Stimulated activated naive CD8-positive, alpha-beta T cell treated with anti-CD3 and anti-CD28 coated beads, Interleukin-15, Interleukin-2, amounts not matched to agents 100 ng/mL and 50 ng/mL, for 24 hours (primary cell): ENCODE data around the gene HYDIN.

Source experiments
- H3K27ac Mint-ChIP-seq: one replicate; pipeline ENCODE4 v1.8.0; 2021; ENCODE audit warnings: mild to moderate bottlenecking, mixed read lengths
- H3K27me3 Mint-ChIP-seq: one replicate; pipeline ENCODE4 v1.8.0; 2021; ENCODE audit warnings: mixed read lengths
- H3K36me3 Mint-ChIP-seq: one replicate; pipeline ENCODE4 v1.8.0; 2021; ENCODE audit warnings: low read depth, mixed read lengths
- H3K4me1 Mint-ChIP-seq: one replicate; pipeline ENCODE4 v1.8.0; 2021; ENCODE audit warnings: low read depth, mixed read lengths
- H3K4me3 Mint-ChIP-seq: one replicate; pipeline ENCODE4 v1.8.0; 2021; ENCODE audit warnings: mild to moderate bottlenecking, mixed read lengths
- H3K9me3 Mint-ChIP-seq: one replicate; pipeline ENCODE4 v1.8.0; 2021; ENCODE audit warnings: mixed read lengths

The HYDIN gene

GRCh38 chr16:70808371-70808770, 422.2 kb downstream of the HYDIN start:
- no peak overlapping the region for H3K4me3 Mint-ChIP-seq
- H3K9me3 Mint-ChIP-seq: no peaks in the 10 kb centered on the region
- H3K4me1 Mint-ChIP-seq: no peaks in the 10 kb centered on the region
- no peak overlapping the region for H3K27ac Mint-ChIP-seq
- peaks cover 10% of the 10 kb centered on the region for H3K27me3 Mint-ChIP-seq
- H3K36me3 Mint-ChIP-seq: no peaks in the 10 kb centered on the region

- H3K4me1 Mint-ChIP-seq: peaks cover 6% of the 10 kb centered on the region
- no peaks in the 10 kb centered on the region for H3K9me3 Mint-ChIP-seq
- H3K27me3 Mint-ChIP-seq: peaks cover 10% of the 10 kb centered on the region
- H3K4me3 Mint-ChIP-seq: no peak overlapping the region
- no peak overlapping the region for H3K27ac Mint-ChIP-seq
- no peaks in the 10 kb centered on the region for H3K36me3 Mint-ChIP-seq
Measured at GRCh38 chr16:70805787-70806186, 424.7 kb downstream of the HYDIN start.

GRCh38 chr16:70805380-70805779, 425.1 kb downstream of the HYDIN start:
- Mint-ChIP-seq H3K4me1 (peaks cover 7% of the 10 kb centered on the region), H3K27me3 (peaks cover 10% of the 10 kb centered on the region), H3K9me3 (no peaks in the 10 kb centered on the region), H3K27ac (no peak overlapping the region), H3K36me3 (no peaks in the 10 kb centered on the region), H3K4me3 (no peak overlapping the region)

DNA sequence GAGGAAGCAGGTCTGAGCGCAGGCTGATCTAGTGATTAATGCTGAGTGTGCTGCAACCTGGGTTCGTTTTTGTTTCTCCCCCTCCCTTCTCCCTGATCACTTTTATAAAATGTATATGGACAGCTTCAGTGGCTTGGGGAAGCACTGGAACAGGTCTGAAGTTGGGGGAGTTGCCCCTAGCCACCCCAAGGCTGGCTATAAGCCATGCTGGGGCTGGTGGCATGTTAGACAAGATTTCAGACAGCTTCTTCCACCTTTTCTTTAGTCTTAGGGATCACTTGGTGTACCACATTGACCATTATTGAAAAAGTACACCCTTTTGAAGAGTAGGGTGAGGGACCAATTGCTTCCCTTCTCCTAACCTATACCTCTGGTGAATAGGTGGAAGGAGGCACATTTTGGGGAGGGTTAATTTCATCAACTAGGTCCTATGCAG, 425.8 kb downstream of the HYDIN start:
- no peaks in the 10 kb centered on the region for H3K36me3 Mint-ChIP-seq
- no peak overlapping the region for H3K4me3 Mint-ChIP-seq
- no peak overlapping the region for H3K27ac Mint-ChIP-seq

DNA sequence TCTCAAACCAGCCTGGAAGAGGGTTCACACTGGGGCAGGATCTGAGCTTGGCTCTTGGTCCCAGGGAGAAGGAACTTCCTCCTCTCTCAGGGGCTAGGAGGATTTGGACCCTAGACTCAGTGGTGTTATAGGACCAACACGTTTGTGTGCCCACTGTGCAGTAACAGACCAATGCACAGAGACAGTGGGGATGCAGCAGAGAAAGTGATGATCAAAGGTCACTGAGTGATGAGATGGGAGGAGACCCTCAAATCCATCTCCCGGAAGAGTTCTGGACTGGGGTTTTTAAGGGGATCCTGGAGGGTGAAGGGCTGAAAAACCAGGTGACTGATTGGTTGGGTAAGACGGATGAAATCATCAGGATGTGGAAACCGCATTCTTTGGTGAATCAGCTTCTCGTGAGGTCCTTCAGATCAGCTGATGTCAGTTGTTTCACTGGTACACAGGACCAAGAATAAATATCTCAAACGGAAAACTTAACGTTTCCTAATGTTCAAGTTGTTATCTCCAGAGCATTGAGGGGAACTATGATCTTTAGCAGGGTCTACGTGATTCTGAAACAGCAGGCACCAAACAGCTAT, 426.3 kb downstream of the HYDIN start:
- no peak overlapping the region for H3K4me3 Mint-ChIP-seq
- H3K9me3 Mint-ChIP-seq: no peaks in the 10 kb centered on the region
- peaks cover 4% of the 10 kb centered on the region for H3K27me3 Mint-ChIP-seq
- H3K36me3 Mint-ChIP-seq: no peaks in the 10 kb centered on the region
- H3K4me1 Mint-ChIP-seq: peaks cover 18% of the 10 kb centered on the region
- no peak overlapping the region for H3K27ac Mint-ChIP-seq

More for the DNA sequence above, 425.8 kb downstream of the HYDIN start:
- H3K9me3 Mint-ChIP-seq: no peaks in the 10 kb centered on the region
- peaks cover 14% of the 10 kb centered on the region for H3K4me1 Mint-ChIP-seq
- H3K27me3 Mint-ChIP-seq: peaks cover 4% of the 10 kb centered on the region

- Mint-ChIP-seq H3K36me3 (no peaks in the 10 kb centered on the region), H3K9me3 (no peaks in the 10 kb centered on the region), H3K27ac (no peak overlapping the region), H3K4me3 (no peak overlapping the region), H3K27me3 (peaks cover under 1% of the 10 kb centered on the region), H3K4me1 (peaks cover 24% of the 10 kb centered on the region)
Measured at GRCh38 chr16:70803319-70803718, 427.2 kb downstream of the HYDIN start.

DNA sequence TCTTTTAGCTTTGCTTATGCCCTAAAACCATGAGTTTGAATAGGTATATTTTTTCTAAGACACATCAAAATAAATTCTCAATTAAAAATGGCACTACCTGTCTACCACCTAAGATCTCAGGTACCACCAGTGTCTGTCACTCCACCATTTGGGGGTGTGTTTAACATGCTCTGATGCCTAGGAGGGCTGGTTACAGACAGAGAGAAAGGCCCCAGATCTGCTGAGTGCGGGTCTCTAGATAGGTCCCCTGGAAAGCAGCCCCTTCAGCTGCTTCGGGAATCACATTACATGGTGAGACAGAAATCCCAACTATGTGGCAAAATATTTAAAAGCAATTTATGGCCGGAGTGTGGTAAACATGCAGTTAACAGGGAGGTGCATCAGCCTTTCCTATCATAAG, 428.9 kb downstream of the HYDIN start:
- H3K27ac Mint-ChIP-seq: peak overlapping the region; percentile 66
- peak overlapping the region; percentile 93 for H3K4me3 Mint-ChIP-seq
- peaks cover 6% of the 10 kb centered on the region for H3K36me3 Mint-ChIP-seq
- H3K9me3 Mint-ChIP-seq: no peaks in the 10 kb centered on the region
- no peaks in the 10 kb centered on the region for H3K27me3 Mint-ChIP-seq
- peaks cover 24% of the 10 kb centered on the region for H3K4me1 Mint-ChIP-seq

DNA sequence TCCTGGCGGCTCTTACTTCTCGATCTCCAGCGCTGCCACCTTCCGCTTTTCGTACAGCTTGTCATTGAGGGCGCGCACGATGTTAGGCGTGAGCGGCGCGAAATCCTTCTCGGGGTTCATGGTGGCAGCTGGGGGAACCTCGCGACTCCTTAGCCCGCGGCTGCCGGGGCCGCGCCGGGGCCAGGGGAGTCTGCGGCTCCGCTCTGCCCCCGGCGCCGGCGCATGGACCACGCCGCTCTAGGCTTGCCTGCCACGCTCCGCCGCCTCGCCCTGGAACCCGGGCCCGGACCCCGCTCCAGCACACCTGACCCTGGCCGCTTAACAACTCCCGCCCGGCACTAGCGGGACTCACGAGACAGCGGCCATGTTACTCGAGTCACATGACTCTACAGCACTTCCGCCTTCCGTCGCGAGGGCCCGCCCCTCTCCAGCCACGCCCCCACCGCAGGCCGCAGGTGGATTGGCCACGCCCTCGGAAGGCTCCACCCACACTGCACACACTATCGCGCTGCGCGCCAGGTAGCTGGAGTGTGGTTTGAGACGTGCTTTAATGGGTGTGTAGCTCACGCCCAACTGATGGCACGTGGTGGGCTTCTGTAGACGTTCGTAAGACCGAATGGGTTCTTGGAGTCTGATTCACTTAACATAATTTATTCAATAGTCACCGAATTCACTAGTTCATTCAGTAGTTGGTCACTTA, 429.6 kb downstream of the HYDIN start, which contains the start of gene VAC14:
TSS of gene VAC14 (minus strand) at position 378 of the 700 bp plus-strand sequence. CDS start at position 120, 258 bp downstream.
- peak within 1 kb of the TSS; percentile 93 for H3K4me3 Mint-ChIP-seq
- peak within 1 kb of the TSS; percentile 81 for H3K27ac Mint-ChIP-seq
- H3K27me3 Mint-ChIP-seq: no peaks in the 10 kb centered on the region
- H3K4me1 Mint-ChIP-seq: peaks cover 24% of the 10 kb centered on the region
- H3K36me3 Mint-ChIP-seq: peaks cover 6% of the 10 kb centered on the region
- no peaks in the 10 kb centered on the region for H3K9me3 Mint-ChIP-seq

- peak overlapping the region; percentile 81 for H3K27ac Mint-ChIP-seq
- H3K27me3 Mint-ChIP-seq: no peaks in the 10 kb centered on the region
- no peaks in the 10 kb centered on the region for H3K9me3 Mint-ChIP-seq
- peaks cover 24% of the 10 kb centered on the region for H3K4me1 Mint-ChIP-seq
- peaks cover 6% of the 10 kb centered on the region for H3K36me3 Mint-ChIP-seq
- H3K4me3 Mint-ChIP-seq: peak overlapping the region; percentile 93
Measured at GRCh38 chr16:70800311-70800710, 430.2 kb downstream of the HYDIN start.

DNA sequence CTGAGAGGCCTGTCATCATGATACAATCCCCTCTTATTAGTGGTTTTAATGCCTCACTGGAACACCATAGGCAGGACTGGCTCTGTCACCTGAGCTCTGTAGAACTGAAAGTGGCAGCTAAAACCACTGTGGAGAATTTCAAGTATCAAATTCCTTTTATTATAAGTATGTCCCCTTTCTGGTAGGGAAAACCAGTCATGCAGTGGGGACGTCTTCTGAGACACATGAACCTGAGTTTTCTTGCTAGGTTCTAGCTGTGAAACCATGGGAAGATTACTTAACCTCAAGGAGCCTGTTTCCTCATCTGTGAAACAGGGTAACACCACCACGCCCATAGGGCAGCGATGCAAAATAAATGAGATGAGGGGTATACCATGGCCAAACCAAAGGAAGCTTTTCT, 434.2 kb downstream of the HYDIN start:
- H3K4me3 Mint-ChIP-seq: no peak overlapping the region
- peaks cover 25% of the 10 kb centered on the region for H3K4me1 Mint-ChIP-seq
- H3K9me3 Mint-ChIP-seq: no peaks in the 10 kb centered on the region
- H3K36me3 Mint-ChIP-seq: peaks cover 6% of the 10 kb centered on the region
- H3K27me3 Mint-ChIP-seq: no peaks in the 10 kb centered on the region
- H3K27ac Mint-ChIP-seq: no peak overlapping the region

DNA sequence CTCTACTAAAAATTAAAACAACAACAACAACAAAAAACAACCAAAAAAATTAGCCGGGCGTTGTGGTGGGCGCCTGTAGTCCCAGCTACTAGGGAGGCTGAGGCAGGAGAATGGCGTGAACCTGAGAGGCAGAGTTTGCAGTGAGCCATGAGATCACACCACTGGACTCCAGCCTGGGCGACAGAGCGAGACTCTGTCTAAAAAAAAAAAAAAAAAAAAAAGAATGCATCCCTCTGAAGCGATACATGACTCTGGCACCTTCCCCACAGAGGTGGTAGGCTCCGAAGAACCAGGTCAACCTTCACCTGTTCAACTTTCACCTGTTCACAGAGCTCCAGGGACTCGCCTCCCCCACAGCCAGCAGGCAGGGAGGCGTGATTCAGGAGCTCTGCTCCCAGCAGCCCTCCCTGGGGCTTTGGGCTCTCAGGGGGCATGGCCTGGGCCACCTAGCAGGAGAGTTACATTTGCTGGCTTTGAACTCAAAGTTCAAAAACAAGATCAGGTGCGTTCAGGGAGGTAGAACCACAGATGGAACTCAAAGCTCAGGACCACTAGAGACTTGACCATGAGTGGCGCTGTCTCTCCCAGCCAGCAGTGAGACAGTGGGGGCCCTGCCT, 435.1 kb downstream of the HYDIN start:
- H3K4me1 Mint-ChIP-seq: peaks cover 20% of the 10 kb centered on the region
- H3K27ac Mint-ChIP-seq: no peak overlapping the region
- H3K4me3 Mint-ChIP-seq: no peak overlapping the region
- H3K9me3 Mint-ChIP-seq: no peaks in the 10 kb centered on the region
- no peaks in the 10 kb centered on the region for H3K27me3 Mint-ChIP-seq
- peaks cover 6% of the 10 kb centered on the region for H3K36me3 Mint-ChIP-seq

- Mint-ChIP-seq H3K4me3 (no peak overlapping the region), H3K4me1 (peaks cover 7% of the 10 kb centered on the region)
Measured at GRCh38 chr16:70793851-70794502, 436.5 kb downstream of the HYDIN start.

DNA sequence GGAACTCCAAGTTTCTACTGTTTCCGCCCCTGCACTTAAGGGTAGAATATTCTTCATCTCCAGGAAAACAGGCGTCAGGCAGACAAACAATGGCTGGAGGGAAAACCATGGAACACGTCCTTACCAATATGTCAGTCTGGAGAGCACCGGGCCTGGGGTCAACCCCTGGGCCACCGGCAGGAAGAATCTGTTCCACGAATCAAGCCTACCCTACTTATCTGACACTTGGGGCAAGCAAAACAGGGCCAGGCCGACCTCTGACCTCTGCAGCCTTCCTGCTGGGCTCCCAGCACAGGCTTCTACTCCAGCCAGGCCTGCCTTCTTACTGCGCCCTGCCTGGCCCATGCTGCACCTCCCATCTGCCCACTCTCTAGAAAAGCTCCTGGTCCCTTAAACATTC, 439.7 kb downstream of the HYDIN start:
- Mint-ChIP-seq H3K36me3 (no peaks in the 10 kb centered on the region), H3K27ac (no peak overlapping the region), H3K9me3 (no peaks in the 10 kb centered on the region), H3K4me1 (peaks cover 3% of the 10 kb centered on the region), H3K4me3 (no peak overlapping the region), H3K27me3 (no peaks in the 10 kb centered on the region)

More at GRCh38 chr16:70793851-70794502, 436.5 kb downstream of the HYDIN start:
- H3K36me3 Mint-ChIP-seq: peaks cover 6% of the 10 kb centered on the region
- no peaks in the 10 kb centered on the region for H3K9me3 Mint-ChIP-seq
- no peaks in the 10 kb centered on the region for H3K27me3 Mint-ChIP-seq
- H3K27ac Mint-ChIP-seq: no peak overlapping the region

DNA sequence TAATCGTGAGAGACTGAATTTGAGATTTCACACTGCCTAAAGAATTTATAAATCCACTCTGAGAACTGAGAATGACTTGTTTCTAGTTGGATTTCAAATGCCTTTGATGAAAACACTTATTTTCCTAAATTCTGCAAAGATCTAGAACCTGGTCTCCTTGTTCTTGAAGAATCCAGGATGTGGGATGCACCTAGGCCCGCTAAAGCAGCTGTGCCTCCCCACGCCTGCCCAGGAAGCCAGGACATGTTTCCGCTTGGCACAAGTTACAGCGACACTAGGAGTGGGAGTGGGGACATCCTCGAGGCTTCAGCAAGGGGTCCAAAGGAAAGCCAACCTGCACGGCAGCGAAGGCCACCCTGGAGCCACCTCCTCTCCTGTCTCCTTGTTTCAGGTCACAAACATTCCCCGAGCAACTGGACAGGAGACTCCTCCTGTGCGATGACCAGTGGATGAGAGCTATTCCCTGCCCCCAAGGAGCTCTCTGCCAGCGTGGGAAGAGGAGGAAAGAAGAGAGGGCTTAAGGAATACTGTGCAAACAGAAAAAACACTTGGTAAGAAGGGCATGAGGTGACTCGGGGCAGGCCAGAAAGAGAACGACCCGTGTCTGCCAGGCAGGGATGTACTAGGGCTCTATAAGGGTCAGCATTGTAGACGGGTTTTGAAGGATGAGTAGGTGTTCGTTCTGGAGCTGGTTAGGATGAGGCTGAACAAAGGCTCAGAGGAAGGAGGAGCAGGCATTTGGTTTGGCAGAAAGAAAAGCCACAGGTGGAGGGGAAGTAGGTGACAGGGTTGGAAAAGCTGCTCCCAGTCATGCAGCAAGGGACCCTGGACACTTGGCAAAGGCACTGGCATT, 440.7 kb downstream of the HYDIN start:
- H3K9me3 Mint-ChIP-seq: no peaks in the 10 kb centered on the region
- no peak overlapping the region for H3K4me3 Mint-ChIP-seq
- peaks cover 3% of the 10 kb centered on the region for H3K4me1 Mint-ChIP-seq
- H3K27me3 Mint-ChIP-seq: no peaks in the 10 kb centered on the region
- no peak overlapping the region for H3K27ac Mint-ChIP-seq
- no peaks in the 10 kb centered on the region for H3K36me3 Mint-ChIP-seq
